GM23338 (cell line): ENCODE results near the gene RBP3. TPM values are rescaled to one million over a fixed set of nuclear protein-coding genes. Genes with fewer than 3 reads are reported as not detected.

Source experiments
- ATAC-seq: fragments of 200-7000 bp; cut with Tn5 transposase; 3 replicates; pipeline ENCODE4 v1.9.1; 2020
- DNase-seq: peaks from one replicate; pipeline ENCODE4 v3.0.0-alpha.2; 2015; ENCODE audit warnings: low spot score
- H2AFZ ChIP-seq: fragments of 200-600 bp; sonication (generic); 2 replicates; pipeline ENCODE4 v1.8.0; 2016; ENCODE audit warnings: antibody characterized with exemption, mild to moderate bottlenecking, moderate library complexity
- H3F3A ChIP-seq: fragments of 200-600 bp; sonication (generic); replicated peaks from 2 replicates; pipeline ENCODE4 v1.8.0; 2017; ENCODE audit warnings: antibody characterized with exemption, mixed run types, low read depth
- H3K27ac ChIP-seq: fragments of 200-600 bp; sonication (generic); 2 replicates; pipeline ENCODE4 v1.6.1; 2016; ENCODE audit warnings: low read depth
- H3K27me3 ChIP-seq: fragments of 200-600 bp; sonication (generic); 2 replicates; pipeline ENCODE4 v1.8.0; 2016; ENCODE audit warnings: mild to moderate bottlenecking, mixed run types, moderate library complexity; ENCODE audit not compliant: insufficient read depth
- H3K36me3 ChIP-seq: fragments of 200-600 bp; sonication (generic); 2 replicates; pipeline ENCODE4 v1.8.0; 2016; ENCODE audit warnings: mild to moderate bottlenecking; ENCODE audit not compliant: insufficient read depth
- H3K4me1 ChIP-seq: fragments of 200-600 bp; sonication (generic); 2 replicates; pipeline ENCODE4 v1.8.0; 2016; ENCODE audit warnings: mild to moderate bottlenecking, moderate library complexity; ENCODE audit not compliant: insufficient read depth
- H3K4me2 ChIP-seq: fragments of 200-600 bp; sonication (generic); 2 replicates; pipeline ENCODE4 v1.7.1; 2017; ENCODE audit warnings: mixed run types
- H3K4me3 ChIP-seq: fragments of 200-600 bp; sonication (generic); 2 replicates; pipeline ENCODE4 v1.6.1; 2016; ENCODE audit warnings: mixed run types
- H3K79me2 ChIP-seq: fragments of 200-600 bp; sonication (generic); replicated peaks from 2 replicates; pipeline ENCODE4 v1.8.0; 2017; ENCODE audit warnings: mild to moderate bottlenecking; ENCODE audit not compliant: insufficient read depth
- H3K9me2 ChIP-seq: fragments of 200-600 bp; sonication (generic); 2 replicates; pipeline ENCODE4 v1.8.0; 2017; ENCODE audit not compliant: insufficient read depth
- H4K20me1 ChIP-seq: fragments of 200-600 bp; sonication (generic); replicated peaks from 2 replicates; pipeline ENCODE4 v1.8.0; 2017; ENCODE audit warnings: mild to moderate bottlenecking; ENCODE audit not compliant: insufficient read depth
- H3K27ac Mint-ChIP-seq: 2 replicates; pipeline ENCODE4 v1.8.0; 2020; ENCODE audit warnings: inconsistent platforms, mild to moderate bottlenecking, moderate library complexity, mixed read lengths
- H3K27me3 Mint-ChIP-seq: 3 replicates; pipeline ENCODE4 v1.8.0; 2022; ENCODE audit warnings: low read depth, mild to moderate bottlenecking, moderate library complexity, mixed read lengths, inconsistent platforms; ENCODE audit not compliant: insufficient read depth, poor library complexity
- H3K36me3 Mint-ChIP-seq: 3 replicates; pipeline ENCODE4 v1.8.0; 2021; ENCODE audit warnings: low read depth, mild to moderate bottlenecking, inconsistent platforms, moderate library complexity, mixed read lengths
- H3K4me1 Mint-ChIP-seq: 3 replicates; pipeline ENCODE4 v1.8.0; 2020; ENCODE audit warnings: mild to moderate bottlenecking, inconsistent platforms, mixed read lengths
- H3K4me3 Mint-ChIP-seq: 3 replicates; pipeline ENCODE4 v1.8.0; 2021; ENCODE audit warnings: moderate library complexity, mild to moderate bottlenecking, inconsistent platforms, mixed read lengths
- H3K9me3 Mint-ChIP-seq: 3 replicates; pipeline ENCODE4 v1.8.0; 2020; ENCODE audit warnings: moderate library complexity, mild to moderate bottlenecking, inconsistent platforms, mixed read lengths
- ZNF331 ChIP-seq: fragments of 250-450 bp; sonication (Bioruptor Pico); IDR thresholded peaks from 2 replicates; pipeline ENCODE4 v1.5.0; 2020; ENCODE audit warnings: low read depth, mild to moderate bottlenecking, moderate library complexity
- polyA plus RNA-seq: library from polyadenylated mRNA; unstranded; fragments of >200 nt; fragmentation: Nextera tagmentation; extraction: Ambion mirVana; gene quantifications from 2 replicates; pipeline ENCODE4 v1.2.1, GENCODE V29; 2016
- total RNA-seq: library from RNA; depleted of rRNA; stranded (reverse); fragments of >200 nt; shearing (Covaris generic); gene quantifications from 2 replicates; pipeline ENCODE4 v1.2.3, GENCODE V29; 2014
- TF ChIP-seq, protein P1 (sequence below): IDR thresholded peaks from 2 replicates; pipeline ENCODE4 v1.6.1; 2016; ENCODE audit warnings: antibody characterized with exemption
- TF ChIP-seq, protein P2 (sequence below), 2 experiments: fragments of 200-600 bp in 1 of 2; sonication (generic) in 1 of 2; conservative IDR thresholded peaks; 2 replicates each; pipeline versions ENCODE4 v1.5.1 to v1.6.1; 2016 to 2017; ENCODE audit warnings: antibody characterized with exemption in 2 of 2, low read depth in 2 of 2, mild to moderate bottlenecking in 2 of 2, moderate library complexity in 1 of 2

Gene RBP3
- total and polyA plus RNA-seq, 2 experiments from 2014 or later = not detected

DNA sequence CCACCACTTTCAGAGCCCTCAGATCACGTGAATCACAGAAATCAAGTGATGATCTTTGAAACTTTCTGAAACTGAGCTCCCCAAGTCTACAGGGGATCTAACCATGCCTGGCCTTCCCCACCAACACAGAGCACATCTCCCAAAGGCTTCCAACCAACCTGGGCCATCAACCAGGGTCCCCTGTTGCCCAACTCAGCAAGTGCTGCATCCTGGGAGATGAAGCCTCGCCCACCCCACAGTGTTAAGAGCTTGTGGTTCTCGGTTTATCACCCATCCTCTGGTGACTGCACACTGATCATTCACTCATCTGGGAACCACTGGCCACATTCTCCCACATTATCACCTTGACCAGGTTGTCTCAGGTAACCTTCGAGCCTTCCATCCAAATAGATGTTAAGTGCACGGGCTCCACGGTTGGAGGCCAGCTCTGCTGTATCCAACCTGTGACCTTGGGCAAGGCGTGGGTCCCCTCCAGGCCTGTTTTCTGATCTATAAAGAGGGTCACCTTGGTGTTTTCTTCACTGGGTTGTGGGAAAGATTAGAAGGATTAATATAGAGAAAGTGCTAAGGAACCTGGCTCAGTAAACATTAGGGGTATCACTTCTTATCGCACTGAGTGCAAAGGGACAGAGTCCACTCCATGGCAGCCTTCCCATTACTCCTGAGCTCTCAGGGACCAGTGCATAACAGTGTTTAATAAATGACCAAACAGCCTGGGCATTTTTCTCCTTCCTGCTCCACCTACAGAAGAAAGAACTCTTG lies 32.4 kb downstream of the RBP3 start (continued):
- TF ChIP-seq, protein P1, sequence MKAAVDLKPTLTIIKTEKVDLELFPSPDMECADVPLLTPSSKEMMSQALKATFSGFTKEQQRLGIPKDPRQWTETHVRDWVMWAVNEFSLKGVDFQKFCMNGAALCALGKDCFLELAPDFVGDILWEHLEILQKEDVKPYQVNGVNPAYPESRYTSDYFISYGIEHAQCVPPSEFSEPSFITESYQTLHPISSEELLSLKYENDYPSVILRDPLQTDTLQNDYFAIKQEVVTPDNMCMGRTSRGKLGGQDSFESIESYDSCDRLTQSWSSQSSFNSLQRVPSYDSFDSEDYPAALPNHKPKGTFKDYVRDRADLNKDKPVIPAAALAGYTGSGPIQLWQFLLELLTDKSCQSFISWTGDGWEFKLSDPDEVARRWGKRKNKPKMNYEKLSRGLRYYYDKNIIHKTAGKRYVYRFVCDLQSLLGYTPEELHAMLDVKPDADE = no peak
- TF ChIP-seq, protein P2, sequence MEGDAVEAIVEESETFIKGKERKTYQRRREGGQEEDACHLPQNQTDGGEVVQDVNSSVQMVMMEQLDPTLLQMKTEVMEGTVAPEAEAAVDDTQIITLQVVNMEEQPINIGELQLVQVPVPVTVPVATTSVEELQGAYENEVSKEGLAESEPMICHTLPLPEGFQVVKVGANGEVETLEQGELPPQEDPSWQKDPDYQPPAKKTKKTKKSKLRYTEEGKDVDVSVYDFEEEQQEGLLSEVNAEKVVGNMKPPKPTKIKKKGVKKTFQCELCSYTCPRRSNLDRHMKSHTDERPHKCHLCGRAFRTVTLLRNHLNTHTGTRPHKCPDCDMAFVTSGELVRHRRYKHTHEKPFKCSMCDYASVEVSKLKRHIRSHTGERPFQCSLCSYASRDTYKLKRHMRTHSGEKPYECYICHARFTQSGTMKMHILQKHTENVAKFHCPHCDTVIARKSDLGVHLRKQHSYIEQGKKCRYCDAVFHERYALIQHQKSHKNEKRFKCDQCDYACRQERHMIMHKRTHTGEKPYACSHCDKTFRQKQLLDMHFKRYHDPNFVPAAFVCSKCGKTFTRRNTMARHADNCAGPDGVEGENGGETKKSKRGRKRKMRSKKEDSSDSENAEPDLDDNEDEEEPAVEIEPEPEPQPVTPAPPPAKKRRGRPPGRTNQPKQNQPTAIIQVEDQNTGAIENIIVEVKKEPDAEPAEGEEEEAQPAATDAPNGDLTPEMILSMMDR (conservative IDR thresholded peaks at IDR 0.05; ENCODE audit: low read depth in 2 of 2) = no peak
- TF ChIP-seq ZNF331 (CRISPR knock-in tag) = no peak

DNA sequence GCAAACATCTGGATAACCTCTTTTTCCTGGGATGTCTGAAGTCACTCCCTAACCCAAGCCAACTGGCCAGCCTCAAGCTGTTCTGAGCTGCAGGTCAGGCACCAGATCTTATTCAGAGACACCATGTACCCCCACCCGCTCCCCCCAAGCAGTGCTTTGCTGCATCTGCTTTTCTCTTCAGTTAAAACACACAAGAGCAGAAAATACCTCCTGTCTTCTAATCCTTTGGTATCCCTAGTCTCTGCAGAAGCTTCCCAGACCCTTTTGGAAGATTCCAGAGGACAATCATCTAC lies 32.9 kb downstream of the RBP3 start:
- H3K4me1 Mint-ChIP-seq = peaks cover 44% of the 10 kb centered on the region
- DNase-seq (no peak), ATAC-seq (no peak)
- TF ChIP-seq, protein P1 = no peak
- TF ChIP-seq, protein P2 (conservative IDR thresholded peaks at IDR 0.05; ENCODE audit: low read depth in 2 of 2) = no peak
- peaks cover 8% of the 10 kb centered on the region; the same call in 2 of the 3 replicates for H3K9me3 Mint-ChIP-seq
- peaks cover 18% of the 10 kb centered on the region for H3K27me3 Mint-ChIP-seq
- H3K36me3 ChIP-seq = no peaks in the 10 kb centered on the region
- H3K27me3 ChIP-seq = peaks cover 11% of the 10 kb centered on the region; the same call in 1 of the 2 replicates
- H3K79me2 ChIP-seq = no peaks in the 10 kb centered on the region
- H3K4me3 Mint-ChIP-seq = no peak overlapping the region
- H4K20me1 ChIP-seq = no peaks in the 10 kb centered on the region
- H3K4me3 ChIP-seq = no peak overlapping the region
- peaks cover 3% of the 10 kb centered on the region; the same call in 2 of the 3 replicates for H3K36me3 Mint-ChIP-seq
- no peak overlapping the region for H3K4me2 ChIP-seq
- peaks cover 29% of the 10 kb centered on the region for H3K4me1 ChIP-seq
- H3K27ac Mint-ChIP-seq = 0 out of 2 replicates have a peak overlapping the region, but pooled peaks have one; percentile 53
- H3K27ac ChIP-seq = no peak overlapping the region
- H3F3A ChIP-seq = 0 out of 2 replicates have a peak, but pooled peaks cover 5% of the 10 kb centered on the region
- H2AFZ ChIP-seq = no peak overlapping the region
- no peaks in the 10 kb centered on the region; the same call in 1 of the 2 replicates for H3K9me2 ChIP-seq
